GM23338 (cell line): ENCODE data around the gene FCHSD1. TPM values are rescaled to one million over a fixed set of nuclear protein-coding genes. Genes with fewer than 3 reads are reported as not detected.

Experiments used
- ATAC-seq: fragments of 200-7000 bp; cut with Tn5 transposase; 3 replicates; pipeline ENCODE4 v1.9.1; 2020
- DNase-seq: peaks from one replicate; pipeline ENCODE4 v3.0.0-alpha.2; 2015; ENCODE audit warnings: low spot score
- H2AFZ ChIP-seq: fragments of 200-600 bp; sonication (generic); 2 replicates; pipeline ENCODE4 v1.8.0; 2016; ENCODE audit warnings: antibody characterized with exemption, mild to moderate bottlenecking, moderate library complexity
- H3F3A ChIP-seq: fragments of 200-600 bp; sonication (generic); replicated peaks from 2 replicates; pipeline ENCODE4 v1.8.0; 2017; ENCODE audit warnings: antibody characterized with exemption, mixed run types, low read depth
- H3K27ac ChIP-seq: fragments of 200-600 bp; sonication (generic); 2 replicates; pipeline ENCODE4 v1.6.1; 2016; ENCODE audit warnings: low read depth
- H3K27me3 ChIP-seq: fragments of 200-600 bp; sonication (generic); 2 replicates; pipeline ENCODE4 v1.8.0; 2016; ENCODE audit warnings: mild to moderate bottlenecking, mixed run types, moderate library complexity; ENCODE audit not compliant: insufficient read depth
- H3K36me3 ChIP-seq: fragments of 200-600 bp; sonication (generic); 2 replicates; pipeline ENCODE4 v1.8.0; 2016; ENCODE audit warnings: mild to moderate bottlenecking; ENCODE audit not compliant: insufficient read depth
- H3K4me1 ChIP-seq: fragments of 200-600 bp; sonication (generic); 2 replicates; pipeline ENCODE4 v1.8.0; 2016; ENCODE audit warnings: mild to moderate bottlenecking, moderate library complexity; ENCODE audit not compliant: insufficient read depth
- H3K4me2 ChIP-seq: fragments of 200-600 bp; sonication (generic); 2 replicates; pipeline ENCODE4 v1.7.1; 2017; ENCODE audit warnings: mixed run types
- H3K4me3 ChIP-seq: fragments of 200-600 bp; sonication (generic); 2 replicates; pipeline ENCODE4 v1.6.1; 2016; ENCODE audit warnings: mixed run types
- H3K79me2 ChIP-seq: fragments of 200-600 bp; sonication (generic); replicated peaks from 2 replicates; pipeline ENCODE4 v1.8.0; 2017; ENCODE audit warnings: mild to moderate bottlenecking; ENCODE audit not compliant: insufficient read depth
- H3K9me2 ChIP-seq: fragments of 200-600 bp; sonication (generic); 2 replicates; pipeline ENCODE4 v1.8.0; 2017; ENCODE audit not compliant: insufficient read depth
- H4K20me1 ChIP-seq: fragments of 200-600 bp; sonication (generic); replicated peaks from 2 replicates; pipeline ENCODE4 v1.8.0; 2017; ENCODE audit warnings: mild to moderate bottlenecking; ENCODE audit not compliant: insufficient read depth
- H3K27ac Mint-ChIP-seq: 2 replicates; pipeline ENCODE4 v1.8.0; 2020; ENCODE audit warnings: inconsistent platforms, mild to moderate bottlenecking, moderate library complexity, mixed read lengths
- H3K27me3 Mint-ChIP-seq: 3 replicates; pipeline ENCODE4 v1.8.0; 2022; ENCODE audit warnings: low read depth, mild to moderate bottlenecking, moderate library complexity, mixed read lengths, inconsistent platforms; ENCODE audit not compliant: insufficient read depth, poor library complexity
- H3K36me3 Mint-ChIP-seq: 3 replicates; pipeline ENCODE4 v1.8.0; 2021; ENCODE audit warnings: low read depth, mild to moderate bottlenecking, inconsistent platforms, moderate library complexity, mixed read lengths
- H3K4me1 Mint-ChIP-seq: 3 replicates; pipeline ENCODE4 v1.8.0; 2020; ENCODE audit warnings: mild to moderate bottlenecking, inconsistent platforms, mixed read lengths
- H3K4me3 Mint-ChIP-seq: 3 replicates; pipeline ENCODE4 v1.8.0; 2021; ENCODE audit warnings: moderate library complexity, mild to moderate bottlenecking, inconsistent platforms, mixed read lengths
- H3K9me3 Mint-ChIP-seq: 3 replicates; pipeline ENCODE4 v1.8.0; 2020; ENCODE audit warnings: moderate library complexity, mild to moderate bottlenecking, inconsistent platforms, mixed read lengths
- CREB1 ChIP-seq: fragments of 250-450 bp; sonication (Bioruptor Pico); IDR thresholded peaks from 2 replicates; pipeline ENCODE4 v1.5.0; 2020; ENCODE audit warnings: low read depth, mild to moderate bottlenecking, moderate library complexity
- ETS1 ChIP-seq: IDR thresholded peaks from 2 replicates; pipeline ENCODE4 v1.6.1; 2016; ENCODE audit warnings: antibody characterized with exemption
- EZH2 ChIP-seq: fragments of 200-600 bp; sonication (generic); IDR thresholded peaks from one replicate; pipeline ENCODE4 v1.8.0; 2017; ENCODE audit warnings: antibody characterized with exemption, mild to moderate bottlenecking, low read depth; ENCODE audit not compliant: unreplicated experiment
- EZH2phosphoT487 ChIP-seq: fragments of 200-600 bp; sonication (generic); IDR thresholded peaks from one replicate; pipeline ENCODE4 v1.8.1; 2018; ENCODE audit warnings: antibody characterized with exemption; ENCODE audit not compliant: unreplicated experiment
- ZNF331 ChIP-seq: fragments of 250-450 bp; sonication (Bioruptor Pico); IDR thresholded peaks from 2 replicates; pipeline ENCODE4 v1.5.0; 2020; ENCODE audit warnings: low read depth, mild to moderate bottlenecking, moderate library complexity
- polyA plus RNA-seq: library from polyadenylated mRNA; unstranded; fragments of >200 nt; fragmentation: Nextera tagmentation; extraction: Ambion mirVana; gene quantifications from 2 replicates; pipeline ENCODE4 v1.2.1, GENCODE V29; 2016
- total RNA-seq: library from RNA; depleted of rRNA; stranded (reverse); fragments of >200 nt; shearing (Covaris generic); gene quantifications from 2 replicates; pipeline ENCODE4 v1.2.3, GENCODE V29; 2014
- TF ChIP-seq, protein P1 (sequence below), 2 experiments: fragments of 200-600 bp in 1 of 2; sonication (generic) in 1 of 2; conservative IDR thresholded peaks; 2 replicates each; pipeline versions ENCODE4 v1.5.1 to v1.6.1; 2016 to 2017; ENCODE audit warnings: antibody characterized with exemption in 2 of 2, low read depth in 2 of 2, mild to moderate bottlenecking in 2 of 2, moderate library complexity in 1 of 2
- TF ChIP-seq, protein P2 (sequence below): fragments of 250-450 bp; sonication (Bioruptor Pico); IDR thresholded peaks from 2 replicates; pipeline ENCODE4 v1.5.0; 2020; ENCODE audit warnings: mild to moderate bottlenecking, moderate library complexity
- TF ChIP-seq, protein P3 (sequence below): IDR thresholded peaks from one replicate; pipeline ENCODE4 v1.6.1; 2018; ENCODE audit warnings: antibody characterized with exemption; ENCODE audit not compliant: unreplicated experiment

Gene FCHSD1
- total and polyA plus RNA-seq, 2 experiments from 2014 or later = 24.7 to 46.6 TPM

- no peak for TF ChIP-seq ETS1
Measured at GRCh38 chr5:141696431-141696830, 45.2 kb upstream of the FCHSD1 start (continued).

GRCh38 chr5:141695627-141696215 lies 44.5 kb upstream of the FCHSD1 start:
- peaks cover 38% of the 10 kb centered on the region for H3K4me1 Mint-ChIP-seq

More at GRCh38 chr5:141695627-141696215, 44.5 kb upstream of the FCHSD1 start:
- peaks cover 21% of the 10 kb centered on the region for H3K4me1 ChIP-seq
- TF ChIP-seq, protein P1, sequence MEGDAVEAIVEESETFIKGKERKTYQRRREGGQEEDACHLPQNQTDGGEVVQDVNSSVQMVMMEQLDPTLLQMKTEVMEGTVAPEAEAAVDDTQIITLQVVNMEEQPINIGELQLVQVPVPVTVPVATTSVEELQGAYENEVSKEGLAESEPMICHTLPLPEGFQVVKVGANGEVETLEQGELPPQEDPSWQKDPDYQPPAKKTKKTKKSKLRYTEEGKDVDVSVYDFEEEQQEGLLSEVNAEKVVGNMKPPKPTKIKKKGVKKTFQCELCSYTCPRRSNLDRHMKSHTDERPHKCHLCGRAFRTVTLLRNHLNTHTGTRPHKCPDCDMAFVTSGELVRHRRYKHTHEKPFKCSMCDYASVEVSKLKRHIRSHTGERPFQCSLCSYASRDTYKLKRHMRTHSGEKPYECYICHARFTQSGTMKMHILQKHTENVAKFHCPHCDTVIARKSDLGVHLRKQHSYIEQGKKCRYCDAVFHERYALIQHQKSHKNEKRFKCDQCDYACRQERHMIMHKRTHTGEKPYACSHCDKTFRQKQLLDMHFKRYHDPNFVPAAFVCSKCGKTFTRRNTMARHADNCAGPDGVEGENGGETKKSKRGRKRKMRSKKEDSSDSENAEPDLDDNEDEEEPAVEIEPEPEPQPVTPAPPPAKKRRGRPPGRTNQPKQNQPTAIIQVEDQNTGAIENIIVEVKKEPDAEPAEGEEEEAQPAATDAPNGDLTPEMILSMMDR (conservative IDR thresholded peaks at IDR 0.05; ENCODE audit: low read depth in 2 of 2) = no peak
- TF ChIP-seq CREB1 (CRISPR knock-in tag) (no peak), ZNF331 (CRISPR knock-in tag) (no peak), EZH2 (no peak), EZH2phosphoT487 (no peak)
- TF ChIP-seq, protein P2, sequence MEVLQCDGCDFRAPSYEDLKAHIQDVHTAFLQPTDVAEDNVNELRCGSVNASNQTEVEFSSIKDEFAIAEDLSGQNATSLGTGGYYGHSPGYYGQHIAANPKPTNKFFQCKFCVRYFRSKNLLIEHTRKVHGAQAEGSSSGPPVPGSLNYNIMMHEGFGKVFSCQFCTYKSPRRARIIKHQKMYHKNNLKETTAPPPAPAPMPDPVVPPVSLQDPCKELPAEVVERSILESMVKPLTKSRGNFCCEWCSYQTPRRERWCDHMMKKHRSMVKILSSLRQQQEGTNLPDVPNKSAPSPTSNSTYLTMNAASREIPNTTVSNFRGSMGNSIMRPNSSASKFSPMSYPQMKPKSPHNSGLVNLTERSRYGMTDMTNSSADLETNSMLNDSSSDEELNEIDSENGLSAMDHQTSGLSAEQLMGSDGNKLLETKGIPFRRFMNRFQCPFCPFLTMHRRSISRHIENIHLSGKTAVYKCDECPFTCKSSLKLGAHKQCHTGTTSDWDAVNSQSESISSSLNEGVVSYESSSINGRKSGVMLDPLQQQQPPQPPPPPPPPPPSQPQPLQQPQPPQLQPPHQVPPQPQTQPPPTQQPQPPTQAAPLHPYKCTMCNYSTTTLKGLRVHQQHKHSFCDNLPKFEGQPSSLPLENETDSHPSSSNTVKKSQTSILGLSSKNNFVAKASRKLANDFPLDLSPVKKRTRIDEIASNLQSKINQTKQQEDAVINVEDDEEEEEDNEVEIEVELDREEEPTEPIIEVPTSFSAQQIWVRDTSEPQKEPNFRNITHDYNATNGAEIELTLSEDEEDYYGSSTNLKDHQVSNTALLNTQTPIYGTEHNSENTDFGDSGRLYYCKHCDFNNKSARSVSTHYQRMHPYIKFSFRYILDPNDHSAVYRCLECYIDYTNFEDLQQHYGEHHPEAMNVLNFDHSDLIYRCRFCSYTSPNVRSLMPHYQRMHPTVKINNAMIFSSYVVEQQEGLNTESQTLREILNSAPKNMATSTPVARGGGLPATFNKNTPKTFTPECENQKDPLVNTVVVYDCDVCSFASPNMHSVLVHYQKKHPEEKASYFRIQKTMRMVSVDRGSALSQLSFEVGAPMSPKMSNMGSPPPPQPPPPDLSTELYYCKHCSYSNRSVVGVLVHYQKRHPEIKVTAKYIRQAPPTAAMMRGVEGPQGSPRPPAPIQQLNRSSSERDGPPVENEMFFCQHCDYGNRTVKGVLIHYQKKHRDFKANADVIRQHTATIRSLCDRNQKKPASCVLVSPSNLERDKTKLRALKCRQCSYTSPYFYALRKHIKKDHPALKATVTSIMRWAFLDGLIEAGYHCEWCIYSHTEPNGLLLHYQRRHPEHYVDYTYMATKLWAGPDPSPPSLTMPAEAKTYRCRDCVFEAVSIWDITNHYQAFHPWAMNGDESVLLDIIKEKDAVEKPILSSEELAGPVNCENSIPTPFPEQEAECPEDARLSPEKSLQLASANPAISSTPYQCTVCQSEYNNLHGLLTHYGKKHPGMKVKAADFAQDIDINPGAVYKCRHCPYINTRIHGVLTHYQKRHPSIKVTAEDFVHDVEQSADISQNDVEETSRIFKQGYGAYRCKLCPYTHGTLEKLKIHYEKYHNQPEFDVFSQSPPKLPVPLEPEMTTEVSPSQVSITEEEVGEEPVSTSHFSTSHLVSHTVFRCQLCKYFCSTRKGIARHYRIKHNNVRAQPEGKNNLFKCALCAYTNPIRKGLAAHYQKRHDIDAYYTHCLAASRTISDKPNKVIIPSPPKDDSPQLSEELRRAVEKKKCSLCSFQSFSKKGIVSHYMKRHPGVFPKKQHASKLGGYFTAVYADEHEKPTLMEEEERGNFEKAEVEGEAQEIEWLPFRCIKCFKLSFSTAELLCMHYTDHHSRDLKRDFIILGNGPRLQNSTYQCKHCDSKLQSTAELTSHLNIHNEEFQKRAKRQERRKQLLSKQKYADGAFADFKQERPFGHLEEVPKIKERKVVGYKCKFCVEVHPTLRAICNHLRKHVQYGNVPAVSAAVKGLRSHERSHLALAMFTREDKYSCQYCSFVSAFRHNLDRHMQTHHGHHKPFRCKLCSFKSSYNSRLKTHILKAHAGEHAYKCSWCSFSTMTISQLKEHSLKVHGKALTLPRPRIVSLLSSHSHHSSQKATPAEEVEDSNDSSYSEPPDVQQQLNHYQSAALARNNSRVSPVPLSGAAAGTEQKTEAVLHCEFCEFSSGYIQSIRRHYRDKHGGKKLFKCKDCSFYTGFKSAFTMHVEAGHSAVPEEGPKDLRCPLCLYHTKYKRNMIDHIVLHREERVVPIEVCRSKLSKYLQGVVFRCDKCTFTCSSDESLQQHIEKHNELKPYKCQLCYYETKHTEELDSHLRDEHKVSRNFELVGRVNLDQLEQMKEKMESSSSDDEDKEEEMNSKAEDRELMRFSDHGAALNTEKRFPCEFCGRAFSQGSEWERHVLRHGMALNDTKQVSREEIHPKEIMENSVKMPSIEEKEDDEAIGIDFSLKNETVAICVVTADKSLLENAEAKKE = no peak
- TF ChIP-seq, protein P3, sequence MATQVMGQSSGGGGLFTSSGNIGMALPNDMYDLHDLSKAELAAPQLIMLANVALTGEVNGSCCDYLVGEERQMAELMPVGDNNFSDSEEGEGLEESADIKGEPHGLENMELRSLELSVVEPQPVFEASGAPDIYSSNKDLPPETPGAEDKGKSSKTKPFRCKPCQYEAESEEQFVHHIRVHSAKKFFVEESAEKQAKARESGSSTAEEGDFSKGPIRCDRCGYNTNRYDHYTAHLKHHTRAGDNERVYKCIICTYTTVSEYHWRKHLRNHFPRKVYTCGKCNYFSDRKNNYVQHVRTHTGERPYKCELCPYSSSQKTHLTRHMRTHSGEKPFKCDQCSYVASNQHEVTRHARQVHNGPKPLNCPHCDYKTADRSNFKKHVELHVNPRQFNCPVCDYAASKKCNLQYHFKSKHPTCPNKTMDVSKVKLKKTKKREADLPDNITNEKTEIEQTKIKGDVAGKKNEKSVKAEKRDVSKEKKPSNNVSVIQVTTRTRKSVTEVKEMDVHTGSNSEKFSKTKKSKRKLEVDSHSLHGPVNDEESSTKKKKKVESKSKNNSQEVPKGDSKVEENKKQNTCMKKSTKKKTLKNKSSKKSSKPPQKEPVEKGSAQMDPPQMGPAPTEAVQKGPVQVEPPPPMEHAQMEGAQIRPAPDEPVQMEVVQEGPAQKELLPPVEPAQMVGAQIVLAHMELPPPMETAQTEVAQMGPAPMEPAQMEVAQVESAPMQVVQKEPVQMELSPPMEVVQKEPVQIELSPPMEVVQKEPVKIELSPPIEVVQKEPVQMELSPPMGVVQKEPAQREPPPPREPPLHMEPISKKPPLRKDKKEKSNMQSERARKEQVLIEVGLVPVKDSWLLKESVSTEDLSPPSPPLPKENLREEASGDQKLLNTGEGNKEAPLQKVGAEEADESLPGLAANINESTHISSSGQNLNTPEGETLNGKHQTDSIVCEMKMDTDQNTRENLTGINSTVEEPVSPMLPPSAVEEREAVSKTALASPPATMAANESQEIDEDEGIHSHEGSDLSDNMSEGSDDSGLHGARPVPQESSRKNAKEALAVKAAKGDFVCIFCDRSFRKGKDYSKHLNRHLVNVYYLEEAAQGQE = no peak
- H3K27ac ChIP-seq = no peak overlapping the region
- H3K79me2 ChIP-seq = no peaks in the 10 kb centered on the region
- no peak overlapping the region for H3K4me3 Mint-ChIP-seq
- no peak overlapping the region for H3K27ac Mint-ChIP-seq
- H3K9me3 Mint-ChIP-seq = no peaks in the 10 kb centered on the region
- no peak overlapping the region for H3K4me3 ChIP-seq
- no peak overlapping the region for H3K4me2 ChIP-seq
- H3K36me3 ChIP-seq = no peaks in the 10 kb centered on the region
- DNase-seq (no peak), ATAC-seq (no peak)
- H3F3A ChIP-seq = 0 out of 2 replicates have a peak, but pooled peaks cover 3% of the 10 kb centered on the region
- H3K36me3 Mint-ChIP-seq = no peaks in the 10 kb centered on the region
- H3K27me3 Mint-ChIP-seq = peaks cover 17% of the 10 kb centered on the region
- no peaks in the 10 kb centered on the region for H4K20me1 ChIP-seq
- H3K9me2 ChIP-seq = no peaks in the 10 kb centered on the region
- H2AFZ ChIP-seq = no peak overlapping the region
- peaks cover 8% of the 10 kb centered on the region for H3K27me3 ChIP-seq
